ENCODE data around the gene SLC26A8.

SLC26A8 gene, protein sequence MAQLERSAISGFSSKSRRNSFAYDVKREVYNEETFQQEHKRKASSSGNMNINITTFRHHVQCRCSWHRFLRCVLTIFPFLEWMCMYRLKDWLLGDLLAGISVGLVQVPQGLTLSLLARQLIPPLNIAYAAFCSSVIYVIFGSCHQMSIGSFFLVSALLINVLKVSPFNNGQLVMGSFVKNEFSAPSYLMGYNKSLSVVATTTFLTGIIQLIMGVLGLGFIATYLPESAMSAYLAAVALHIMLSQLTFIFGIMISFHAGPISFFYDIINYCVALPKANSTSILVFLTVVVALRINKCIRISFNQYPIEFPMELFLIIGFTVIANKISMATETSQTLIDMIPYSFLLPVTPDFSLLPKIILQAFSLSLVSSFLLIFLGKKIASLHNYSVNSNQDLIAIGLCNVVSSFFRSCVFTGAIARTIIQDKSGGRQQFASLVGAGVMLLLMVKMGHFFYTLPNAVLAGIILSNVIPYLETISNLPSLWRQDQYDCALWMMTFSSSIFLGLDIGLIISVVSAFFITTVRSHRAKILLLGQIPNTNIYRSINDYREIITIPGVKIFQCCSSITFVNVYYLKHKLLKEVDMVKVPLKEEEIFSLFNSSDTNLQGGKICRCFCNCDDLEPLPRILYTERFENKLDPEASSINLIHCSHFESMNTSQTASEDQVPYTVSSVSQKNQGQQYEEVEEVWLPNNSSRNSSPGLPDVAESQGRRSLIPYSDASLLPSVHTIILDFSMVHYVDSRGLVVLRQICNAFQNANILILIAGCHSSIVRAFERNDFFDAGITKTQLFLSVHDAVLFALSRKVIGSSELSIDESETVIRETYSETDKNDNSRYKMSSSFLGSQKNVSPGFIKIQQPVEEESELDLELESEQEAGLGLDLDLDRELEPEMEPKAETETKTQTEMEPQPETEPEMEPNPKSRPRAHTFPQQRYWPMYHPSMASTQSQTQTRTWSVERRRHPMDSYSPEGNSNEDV

GRCh38 chr6:36023996-36024795 is at the start of gene SLC26A8:
Gene SLC26A8, minus strand, starts transcription at chr6:36024641. Its CDS starts 4,934 bp downstream, at chr6:36019707.
- DNase-seq (ENCODE audit: low spot score), result no peak

DNA sequence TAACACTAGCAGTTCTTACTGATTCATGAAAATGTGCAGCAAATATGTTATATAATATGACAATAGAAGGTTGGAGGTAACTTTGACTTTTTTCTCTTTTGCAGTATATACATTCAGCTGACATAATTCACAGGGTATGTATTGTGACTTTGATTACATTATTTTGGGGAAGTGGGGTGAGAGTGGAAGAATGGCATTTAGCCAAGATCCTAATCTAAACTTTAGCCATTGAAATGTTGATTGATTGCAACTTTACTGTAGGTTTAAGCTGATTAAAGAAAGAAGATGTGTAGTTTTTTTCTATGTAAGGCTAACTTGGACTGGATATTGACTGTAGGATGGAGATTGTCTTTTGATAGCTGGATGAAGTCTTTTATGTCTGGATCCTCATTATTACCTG is 49.1 kb upstream of the SLC26A8 start:
- DNase-seq (ENCODE audit: low spot score), result no peak

- no peak for DNase-seq (ENCODE audit: low spot score)
These were observed 48.2 kb upstream of the SLC26A8 start for GRCh38 chr6:36072681-36073080.

GRCh38 chr6:36071714-36072113 is 47.3 kb upstream of the SLC26A8 start:
- no peak for DNase-seq (ENCODE audit: low spot score)

GRCh38 chr6:36071281-36071680 is 46.8 kb upstream of the SLC26A8 start:
- no peak for DNase-seq (ENCODE audit: low spot score)

DNA sequence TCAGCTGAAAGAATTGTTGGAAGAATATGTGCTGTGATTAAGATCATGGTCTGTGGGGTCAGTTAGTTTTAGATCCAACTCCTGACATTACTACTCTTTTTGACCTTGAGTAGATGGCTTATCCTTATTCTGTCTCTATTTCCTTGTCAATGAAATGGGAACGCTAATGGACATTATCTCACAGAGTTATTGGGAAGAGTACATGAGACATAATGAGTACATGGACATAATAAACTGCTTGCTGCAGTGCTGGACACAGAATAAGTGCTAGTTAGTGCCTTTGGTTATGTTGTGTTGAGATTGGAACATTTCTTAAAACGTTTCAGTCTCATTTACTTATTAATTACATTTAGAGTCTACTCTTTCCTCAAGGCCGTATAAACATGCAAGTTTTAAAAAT is 45.8 kb upstream of the SLC26A8 start:
- DNase-seq (ENCODE audit: low spot score), result no peak

DNA sequence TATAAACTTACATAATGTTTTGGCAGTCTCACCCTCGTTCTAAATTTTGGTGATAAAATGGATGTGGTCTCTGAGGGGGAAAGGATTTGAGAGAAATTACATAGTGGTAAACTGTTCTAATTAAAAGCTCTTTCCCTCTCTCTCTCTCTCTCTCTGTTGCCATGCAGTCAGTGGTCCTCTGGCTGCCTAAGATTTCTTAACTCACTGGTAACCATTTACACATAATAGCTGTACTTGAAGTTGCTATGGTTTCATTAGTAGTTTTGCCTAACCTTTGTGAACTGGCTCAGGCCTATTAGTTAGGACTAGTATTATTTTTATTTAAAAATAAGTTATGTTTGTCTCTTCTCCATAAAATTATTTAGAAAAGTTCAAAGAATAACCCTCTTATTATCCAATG is 45.1 kb upstream of the SLC26A8 start:
- no peak for DNase-seq (ENCODE audit: low spot score)

GRCh38 chr6:36068586-36068985 is 44.1 kb upstream of the SLC26A8 start:
- DNase-seq (ENCODE audit: low spot score), result no peak

GRCh38 chr6:36068012-36068392 is 43.6 kb upstream of the SLC26A8 start:
- DNase-seq (ENCODE audit: low spot score), result no peak

DNA sequence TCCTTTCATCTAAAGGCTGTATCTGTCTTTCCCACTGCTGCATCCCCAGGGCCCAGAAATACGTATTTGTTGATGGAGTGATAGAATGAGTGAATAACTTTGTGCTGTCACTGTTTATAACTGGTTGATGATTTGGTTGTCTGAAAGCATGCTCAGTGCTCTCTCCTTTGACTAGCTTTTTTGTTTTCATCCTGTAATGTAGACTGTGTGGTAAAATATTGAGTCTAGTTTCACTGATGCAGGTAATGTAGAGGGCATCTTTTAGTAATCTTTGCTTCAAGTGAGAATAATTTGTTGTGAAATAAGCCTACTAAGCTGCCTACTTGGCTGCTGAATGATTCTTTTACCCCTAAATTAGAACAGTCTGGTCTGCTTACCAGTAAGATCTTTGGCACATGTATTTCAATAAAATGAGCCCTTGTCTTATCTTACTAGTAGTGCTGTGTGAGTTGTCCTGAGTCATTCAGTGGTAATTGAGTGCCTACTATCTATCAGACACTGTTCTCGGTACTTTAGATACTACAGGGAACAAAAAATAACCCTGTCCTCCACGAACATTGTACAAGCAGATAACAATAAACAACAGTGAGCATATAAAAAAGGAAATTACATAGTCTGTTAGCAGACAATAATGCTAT is 43.1 kb upstream of the SLC26A8 start:
- no peak for DNase-seq (ENCODE audit: low spot score)

DNA sequence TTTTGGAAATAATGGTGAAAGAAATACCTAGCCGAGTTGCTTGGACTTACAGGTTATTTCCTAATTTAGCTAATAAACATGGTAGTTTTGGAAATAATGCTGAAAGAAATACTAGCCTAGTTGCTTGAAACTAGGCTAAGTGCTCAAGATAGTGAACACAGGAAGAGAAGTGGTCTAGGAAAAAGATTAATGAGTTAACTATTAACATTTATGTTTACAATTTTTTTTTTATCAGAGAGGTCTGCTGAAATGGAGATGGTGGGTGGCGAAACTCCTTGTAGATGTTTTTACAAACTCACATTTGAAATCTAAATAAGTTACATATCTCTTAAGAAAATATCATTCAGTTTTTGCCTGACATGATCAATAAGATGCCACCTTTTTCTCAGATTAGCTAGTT is 42.4 kb upstream of the SLC26A8 start:
- no peak for DNase-seq (ENCODE audit: low spot score)

DNA sequence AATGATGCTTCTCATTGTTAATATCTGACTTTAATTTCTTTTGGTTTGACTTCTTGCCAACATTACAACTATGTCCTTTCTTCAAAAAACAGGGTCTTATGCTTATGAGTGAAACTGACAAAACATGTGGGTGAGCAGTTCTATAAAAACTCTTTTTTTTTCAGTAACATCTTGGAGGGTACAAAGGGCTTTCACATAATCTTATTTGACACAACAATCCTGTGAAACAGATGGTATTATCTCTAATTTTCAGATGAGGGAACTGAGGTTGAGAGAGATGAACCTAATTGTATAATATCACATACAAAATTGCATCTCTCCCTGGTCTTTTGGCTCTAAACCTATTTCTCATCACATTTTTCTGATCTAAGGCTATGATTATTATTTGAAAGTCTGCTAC is 41.5 kb upstream of the SLC26A8 start:
- DNase-seq (ENCODE audit: low spot score), result no peak

GRCh38 chr6:36064770-36065396 is 40.4 kb upstream of the SLC26A8 start:
- DNase-seq (ENCODE audit: low spot score), result no peak

DNA sequence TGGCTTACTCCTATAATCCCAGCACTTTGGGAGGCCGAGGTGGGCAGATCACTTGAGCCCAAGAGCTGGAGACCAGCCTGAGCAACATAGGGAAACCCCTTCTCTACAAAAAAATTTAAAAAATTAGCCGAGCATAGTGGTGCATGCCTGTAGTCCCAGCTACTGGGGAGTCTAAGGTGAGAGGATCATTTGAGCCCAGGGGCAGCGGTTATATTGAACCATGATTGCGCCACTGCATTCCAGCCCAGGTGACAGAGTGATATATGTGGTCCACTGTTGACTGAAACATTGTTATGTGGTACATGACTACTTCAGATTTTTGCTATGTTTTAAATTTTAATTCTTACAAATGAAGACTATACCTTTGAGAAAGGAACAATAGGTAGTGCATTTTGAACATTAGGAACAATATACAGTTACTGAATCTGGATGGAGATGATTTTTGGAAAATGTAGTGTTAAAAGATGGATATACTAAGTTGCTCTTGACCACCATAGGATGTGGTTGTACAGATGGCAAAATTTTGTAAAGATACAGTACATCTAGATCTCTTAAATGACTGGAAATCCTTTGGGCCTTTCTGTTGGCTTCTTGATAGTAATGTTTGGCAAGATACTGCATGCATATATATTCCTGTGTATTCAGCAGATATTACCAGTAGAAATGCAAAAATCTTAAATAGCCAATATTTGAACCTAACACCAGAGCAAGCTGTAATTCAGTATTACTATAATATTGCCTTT is 39.0 kb upstream of the SLC26A8 start:
- DNase-seq (ENCODE audit: low spot score), result no peak

DNA sequence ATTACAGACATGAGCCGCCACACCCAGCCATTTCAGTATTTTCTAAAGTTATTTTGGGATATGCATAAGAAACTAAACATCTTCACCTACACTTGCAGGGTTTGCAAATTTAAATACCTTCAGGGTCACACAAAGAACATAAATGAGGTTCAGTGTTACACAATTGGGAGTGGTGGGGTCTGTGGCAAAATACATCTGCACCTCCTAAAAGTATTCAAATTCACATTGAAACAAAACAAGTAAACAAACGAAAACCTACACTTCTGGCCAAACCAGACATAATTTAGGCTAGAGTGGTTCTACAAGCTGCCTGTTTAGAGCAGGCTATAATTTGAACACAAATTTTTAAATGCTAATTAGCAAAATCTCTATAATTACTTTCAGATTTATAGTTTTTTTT is 37.8 kb upstream of the SLC26A8 start:
- DNase-seq (ENCODE audit: low spot score), result no peak

DNA sequence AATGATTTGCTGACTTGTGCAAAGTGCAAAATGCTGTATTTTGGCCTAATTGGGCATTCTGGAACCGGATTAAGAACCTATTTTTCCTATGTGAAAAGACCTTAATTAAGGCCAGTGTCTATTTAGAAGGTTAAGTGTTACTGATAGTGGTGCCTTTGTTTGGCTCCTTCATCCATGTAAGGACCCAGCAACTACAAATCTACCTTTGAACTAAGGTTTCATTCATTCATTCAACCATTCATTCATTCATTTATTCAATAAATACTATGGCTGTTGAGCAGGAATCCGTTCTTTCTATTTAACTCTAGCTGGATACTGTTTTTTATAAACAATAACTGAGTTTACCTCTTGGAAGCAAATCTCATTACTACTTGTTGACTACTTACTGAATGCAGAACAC is 36.8 kb upstream of the SLC26A8 start:
- no peak for DNase-seq (ENCODE audit: low spot score)

DNA sequence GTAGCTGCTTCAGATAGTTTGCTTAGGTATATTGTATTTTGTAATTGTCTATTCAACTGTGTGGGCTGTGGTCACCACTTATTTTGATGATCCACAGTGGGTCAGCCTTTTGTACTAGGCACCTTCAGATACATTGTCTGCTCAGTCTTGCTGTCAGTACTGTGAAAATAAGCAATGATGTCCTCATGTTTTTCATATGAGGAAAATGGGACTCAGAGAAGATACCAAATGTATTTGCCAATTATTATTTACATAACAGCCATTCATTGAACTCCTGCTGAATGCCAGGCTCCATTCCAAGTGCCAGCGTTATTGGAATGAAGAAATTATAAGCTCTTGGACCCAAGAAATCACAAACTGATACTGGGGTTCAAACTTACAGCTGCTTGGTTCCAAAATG is 31.7 kb upstream of the SLC26A8 start:
- DNase-seq (ENCODE audit: low spot score), result no peak

DNA sequence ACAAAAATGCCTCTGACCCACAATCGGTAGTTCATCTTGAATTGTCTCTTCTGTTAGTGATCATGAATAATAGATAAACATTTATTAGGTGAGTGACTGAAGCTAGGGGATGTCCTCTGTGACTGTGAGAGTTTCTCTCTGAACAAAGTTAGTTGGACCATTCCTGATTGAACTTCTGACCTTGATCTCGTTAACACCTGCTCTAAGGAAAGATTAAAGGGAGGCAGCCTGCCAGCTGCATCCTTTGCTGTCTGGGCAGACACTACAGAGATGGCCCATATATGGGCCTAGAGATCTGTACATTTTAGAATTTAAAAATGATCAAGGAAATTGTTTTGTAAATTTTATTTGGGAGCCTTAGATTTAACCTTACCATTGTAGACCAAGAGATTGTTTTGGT is 30.5 kb upstream of the SLC26A8 start:
- no peak for DNase-seq (ENCODE audit: low spot score)

- DNase-seq (ENCODE audit: low spot score), result no peak
These were observed 30.0 kb upstream of the SLC26A8 start for GRCh38 chr6:36054415-36054814.

DNA sequence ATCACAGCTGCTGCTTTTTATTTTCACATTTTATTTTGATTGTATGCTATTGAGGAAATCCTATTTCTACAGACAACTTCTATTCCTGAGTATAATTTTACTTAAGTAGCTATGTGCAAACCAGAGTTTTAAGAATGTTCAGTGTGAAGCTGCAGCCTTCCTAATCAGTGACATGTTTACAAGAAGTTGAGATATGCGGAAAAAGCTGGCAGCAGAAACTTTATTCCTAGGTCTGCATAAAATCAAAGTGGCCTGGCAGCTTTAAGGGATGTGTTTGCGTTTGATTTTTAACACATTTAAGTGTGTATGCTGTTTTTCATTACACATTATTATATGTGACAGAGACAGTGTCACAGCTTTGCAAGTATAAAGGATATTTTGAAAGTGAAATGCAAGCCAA is 29.4 kb upstream of the SLC26A8 start:
- DNase-seq (ENCODE audit: low spot score), result no peak

GRCh38 chr6:36052097-36052496 is 27.7 kb upstream of the SLC26A8 start:
- DNase-seq (ENCODE audit: low spot score), result no peak
